ENCODE measurements around the gene UBE2L6.

- TF ChIP-seq CTCF (tag by site-specific recombination; IDR thresholded peaks at IDR 0.05), result no peak
- no peak for TF ChIP-seq YY1 (tag by site-specific recombination; IDR thresholded peaks at IDR 0.05)
- TF ChIP-seq ZBTB1 (tag by site-specific recombination; IDR thresholded peaks at IDR 0.05), result no peak
- no peak for TF ChIP-seq HIC1 (tag by site-specific recombination; IDR thresholded peaks at IDR 0.05)
- no peak for TF ChIP-seq YY2 (tag by site-specific recombination; IDR thresholded peaks at IDR 0.05)
- TF ChIP-seq ZNF707 (tag by site-specific recombination; IDR thresholded peaks at IDR 0.05), result no peak
- TF ChIP-seq ZBTB21 (tag by site-specific recombination; IDR thresholded peaks at IDR 0.05), result no peak
- TF ChIP-seq REPIN1 (tag by site-specific recombination; IDR thresholded peaks at IDR 0.05; ENCODE audit: low read depth), result no peak
- TF ChIP-seq MYNN (tag by site-specific recombination; IDR thresholded peaks at IDR 0.05; ENCODE audit: borderline replicate concordance), result no peak
- TF ChIP-seq ZNF449 (tag by site-specific recombination; IDR thresholded peaks at IDR 0.05), result no peak
- TF ChIP-seq ZNF629 (tag by site-specific recombination; IDR thresholded peaks at IDR 0.05), result no peak
Measured at GRCh38 chr11:57597461-57597915, 30.0 kb upstream of the UBE2L6 start, which contains the start of gene SERPING1.
